GM12891 (cell line): Measurements from ENCODE around the gene SAXO2. TPM values are rescaled to one million over a fixed set of nuclear protein-coding genes. Genes with fewer than 3 reads are reported as not detected.
"Not testable (repeated sequence)": the region's sequence is repeated elsewhere in the genome, so short reads cannot be mapped to it uniquely, and the experiment has no call there.

Experiments used
- DNase-seq: peaks from one replicate; pipeline ENCODE4 v3.0.0; 2011; ENCODE audit warnings: low spot score; ENCODE audit not compliant: insufficient read length
- FAIRE-seq: peaks from 2 replicates; lab custom pipeline; 2011; peaks lifted over from hg19 to GRCh38; lab: Jason Lieb, UNC
- PAX5 ChIP-seq: IDR thresholded peaks from 2 replicates; pipeline ENCODE4 v1.6.1; 2011; ENCODE audit warnings: low read length, moderate library complexity, mild to moderate bottlenecking; ENCODE audit not compliant: insufficient read depth, severe bottlenecking
- POLR2A ChIP-seq: IDR thresholded peaks from 2 replicates; pipeline ENCODE4 v1.6.1; 2011; ENCODE audit warnings: low read depth, low read length, control low read depth
- POLR2AphosphoS5 ChIP-seq: IDR thresholded peaks from 2 replicates; pipeline ENCODE4 v1.6.1; 2011; ENCODE audit warnings: low read depth, low read length, control low read depth
- POU2F2 ChIP-seq: IDR thresholded peaks from 2 replicates; pipeline ENCODE4 v1.6.1; 2011; ENCODE audit warnings: low read depth, mild to moderate bottlenecking, control low read depth, low read length, moderate library complexity
- SPI1 ChIP-seq: IDR thresholded peaks from 2 replicates; pipeline ENCODE4 v1.6.1; 2011; ENCODE audit warnings: low read depth, low read length, control low read depth
- TAF1 ChIP-seq: IDR thresholded peaks from 2 replicates; pipeline ENCODE4 v1.6.1; 2011; ENCODE audit warnings: low read depth, low read length, control low read depth
- polyA plus RNA-seq: library from polyadenylated mRNA; unstranded; fragments of >200 nt; gene quantifications from one replicate; pipeline ENCODE4 v1.2.1, GENCODE V29; 2012; ENCODE audit warnings: low read depth, missing spikeins, inconsistent platforms; ENCODE audit not compliant: missing spikeins

SAXO2 gene, protein sequence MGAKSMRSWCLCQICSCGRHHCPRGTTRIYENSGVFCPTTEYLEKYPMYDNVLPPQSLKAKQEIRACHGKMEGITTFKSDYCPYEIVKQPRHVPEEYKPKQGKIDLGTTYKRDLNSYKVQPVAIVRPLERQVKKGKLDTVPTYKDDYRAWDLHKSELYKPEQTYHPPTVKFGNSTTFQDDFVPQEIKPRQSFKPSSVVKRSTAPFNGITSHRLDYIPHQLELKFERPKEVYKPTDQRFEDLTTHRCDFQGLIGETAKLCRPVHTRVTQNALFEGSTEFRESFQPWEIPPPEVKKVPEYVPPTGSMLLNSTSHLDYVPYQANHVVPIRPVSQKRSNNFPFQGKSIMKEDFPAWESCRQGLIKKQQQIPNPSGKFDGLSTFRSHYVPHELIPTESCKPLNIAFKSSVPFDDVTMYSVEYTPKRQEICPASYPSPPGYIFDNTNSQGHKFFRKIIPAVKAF
- polyA plus RNA-seq: 3.0 TPM

GRCh38 chr15:82262422-82263026, at the start of gene SAXO2, which contains the start of gene EFL1:
TSS of gene SAXO2 (plus strand) at chr15:82262818. CDS start at chr15:82262880, 62 bp downstream.
TSS of gene EFL1 (minus strand) at chr15:82262734. CDS start at chr15:82261778, 956 bp downstream.
- TF ChIP-seq POLR2AphosphoS5 (no peak), TAF1 (peak; percentile 63), PAX5 (no peak), POU2F2 (no peak), POLR2A (peak; percentile 59), SPI1 (no peak)
- FAIRE-seq: peak; percentile 92
- DNase-seq: peak; percentile 76

DNA sequence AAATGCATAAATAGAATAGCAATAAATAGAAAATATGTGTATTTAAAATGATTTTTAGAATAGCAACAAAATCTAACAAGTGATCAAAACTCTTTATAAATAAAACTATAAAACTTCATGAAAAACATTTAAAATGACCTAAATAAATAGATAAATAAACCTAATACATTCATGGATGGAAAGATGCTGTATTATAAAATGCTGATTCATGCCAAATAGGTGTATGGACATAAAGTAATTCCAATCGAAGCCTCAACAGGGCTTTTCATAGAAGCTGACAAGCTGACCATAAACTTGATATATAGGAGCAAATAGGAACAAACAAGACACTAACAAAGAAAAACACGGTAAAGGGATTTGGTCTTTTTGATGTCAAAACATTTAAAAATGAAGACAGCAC, 46.5 kb upstream of the SAXO2 start:
- not testable (repeated sequence) for FAIRE-seq, DNase-seq

DNA sequence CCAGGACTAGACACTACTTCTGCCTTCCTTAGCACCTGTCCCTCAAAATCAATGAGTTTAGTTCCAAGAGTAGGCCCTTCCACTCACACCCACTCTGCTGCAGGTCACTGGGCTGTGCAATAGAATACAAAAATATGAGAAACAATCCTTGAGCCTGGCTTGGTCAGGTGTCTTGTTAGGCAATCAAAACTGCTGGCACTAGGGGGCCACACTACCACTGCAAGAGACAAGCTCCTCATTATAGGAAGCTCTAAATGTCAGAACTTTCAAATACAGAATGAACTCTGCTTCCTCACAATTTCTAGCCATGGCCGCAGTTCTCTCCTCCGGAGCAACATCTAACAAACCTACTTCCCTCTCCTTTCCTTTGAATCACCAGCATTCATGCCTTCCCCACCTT, 41.1 kb upstream of the SAXO2 start:
- FAIRE-seq, DNase-seq: not testable (repeated sequence)

GRCh38 chr15:82228750-82229149, 33.9 kb upstream of the SAXO2 start:
- no peak for TF ChIP-seq POLR2A
- TF ChIP-seq PAX5: no peak
- no peak for TF ChIP-seq TAF1
- TF ChIP-seq POLR2AphosphoS5: no peak
- TF ChIP-seq POU2F2: no peak
- no peak for TF ChIP-seq SPI1
- FAIRE-seq (no peak), DNase-seq (no peak)

- DNase-seq (no peak), FAIRE-seq (no peak)
- no peak for TF ChIP-seq TAF1
- TF ChIP-seq PAX5: no peak
- no peak for TF ChIP-seq SPI1
- TF ChIP-seq POLR2AphosphoS5: no peak
- TF ChIP-seq POU2F2: no peak
- TF ChIP-seq POLR2A: no peak
These were observed 31.4 kb upstream of the SAXO2 start for GRCh38 chr15:82231233-82231632.

- no peak for DNase-seq
- TF ChIP-seq POLR2AphosphoS5 (no peak), POU2F2 (no peak), PAX5 (no peak), POLR2A (no peak), TAF1 (no peak), SPI1 (no peak)
- no peak for FAIRE-seq
These were observed 30.8 kb upstream of the SAXO2 start for GRCh38 chr15:82231842-82232241.

GRCh38 chr15:82237944-82238534, 24.6 kb upstream of the SAXO2 start:
- not testable (repeated sequence) for DNase-seq
- peak; percentile 13 for FAIRE-seq

GRCh38 chr15:82239685-82240391, 22.8 kb upstream of the SAXO2 start:
- DNase-seq (no peak), FAIRE-seq (no peak)
- TF ChIP-seq TAF1: no peak
- no peak for TF ChIP-seq POLR2A
- no peak for TF ChIP-seq SPI1
- no peak for TF ChIP-seq POU2F2
- TF ChIP-seq POLR2AphosphoS5: no peak
- no peak for TF ChIP-seq PAX5

GRCh38 chr15:82241836-82242499, 20.6 kb upstream of the SAXO2 start:
- FAIRE-seq: peak; percentile 54
- DNase-seq: not testable (repeated sequence)

DNA sequence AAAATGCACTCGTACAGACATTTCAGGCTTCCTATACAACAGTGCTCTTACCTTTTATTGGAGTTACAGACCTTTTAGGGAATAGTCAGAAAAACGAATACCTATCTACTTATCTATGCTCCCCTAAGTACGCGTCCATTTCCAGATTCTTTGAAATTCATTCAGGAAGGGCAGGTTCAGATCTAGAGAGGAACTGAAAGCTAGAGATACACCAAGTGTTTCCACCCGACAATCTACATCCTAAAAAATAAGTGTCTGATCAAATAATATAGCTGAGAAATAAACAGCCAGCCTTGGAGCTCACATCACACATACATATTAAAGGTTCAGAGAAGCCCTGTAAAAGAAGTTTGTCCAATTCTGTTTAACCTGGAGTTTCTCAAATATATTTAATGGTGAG, 19.0 kb upstream of the SAXO2 start:
- peak; percentile 66 for TF ChIP-seq SPI1
- not testable (repeated sequence) for FAIRE-seq, DNase-seq

- not testable (repeated sequence) for DNase-seq, FAIRE-seq
These were observed 16.7 kb upstream of the SAXO2 start for GRCh38 chr15:82245956-82246355.

GRCh38 chr15:82248261-82248660, 14.4 kb upstream of the SAXO2 start:
- not testable (repeated sequence) for FAIRE-seq, DNase-seq

DNA sequence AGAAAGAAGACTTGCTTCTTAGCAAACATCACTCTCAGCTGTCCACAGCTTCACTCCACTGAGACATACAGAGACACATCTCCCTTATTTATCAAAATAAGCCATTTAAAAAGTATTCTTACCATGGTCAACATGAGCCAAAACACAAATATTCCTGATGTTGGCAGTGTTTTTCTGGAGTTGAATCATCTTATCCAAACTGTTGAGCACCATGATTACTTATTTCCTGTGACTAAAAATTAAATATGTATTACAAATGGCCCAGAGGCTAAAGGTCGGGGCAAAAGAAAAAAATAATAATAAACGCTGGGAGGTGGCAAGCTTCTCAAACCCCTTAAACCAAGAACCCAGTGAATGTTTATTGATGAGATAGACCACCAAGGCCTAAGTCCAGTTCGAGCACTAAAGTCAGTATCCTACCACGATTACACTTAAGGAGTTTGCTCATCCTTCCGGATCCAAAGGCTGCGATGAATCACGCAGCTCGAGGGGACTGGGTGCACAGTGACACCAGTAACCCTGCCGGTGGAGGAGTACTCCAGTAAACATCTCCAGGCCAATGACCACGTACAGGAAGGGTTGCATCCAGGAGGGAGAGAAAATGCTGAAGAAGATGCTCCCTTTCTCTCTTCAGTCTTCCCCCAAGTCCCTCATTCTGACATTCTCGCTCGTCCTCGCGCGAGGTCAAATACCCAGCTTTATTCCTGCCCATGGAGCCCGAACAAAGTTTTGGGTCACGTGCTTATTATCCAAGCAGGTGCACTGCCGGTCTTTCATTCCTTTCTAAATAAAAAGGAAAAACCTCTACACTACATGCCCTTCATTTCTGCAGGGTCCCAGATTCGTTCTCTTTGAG, 824 bp upstream of the SAXO2 start:
- not testable (repeated sequence) for DNase-seq
- peak; percentile 94 for FAIRE-seq
